ENCODE results near the gene SLC39A10.
"Not testable (repeated sequence)": the region's sequence is repeated elsewhere in the genome, so short reads cannot be mapped to it uniquely, and the experiment has no call there.

Gene SLC39A10

GRCh38 chr2:195674491-195675221, 17.6 kb downstream of the SLC39A10 start:
- Mint-ChIP-seq H3K9me3 (no peaks in the 10 kb centered on the region), H3K27ac (no peak overlapping the region), H3K36me3 (ENCODE audit: low read depth) (peaks cover 15% of the 10 kb centered on the region), H3K27me3 (no peaks in the 10 kb centered on the region), H3K4me1 (ENCODE audit: low read depth) (peaks cover 29% of the 10 kb centered on the region), H3K4me3 (no peak overlapping the region)

- peaks cover 6% of the 10 kb centered on the region for H3K9me3 Mint-ChIP-seq
- H3K4me3 Mint-ChIP-seq, result no peak overlapping the region
- peaks cover 37% of the 10 kb centered on the region for H3K4me1 Mint-ChIP-seq (ENCODE audit: low read depth)
- no peak overlapping the region for H3K27ac Mint-ChIP-seq
- no peaks in the 10 kb centered on the region for H3K27me3 Mint-ChIP-seq
- H3K36me3 Mint-ChIP-seq (ENCODE audit: low read depth), result peaks cover 27% of the 10 kb centered on the region
Measured at GRCh38 chr2:195675783-195676427, 18.9 kb downstream of the SLC39A10 start.

GRCh38 chr2:195677290-195677689, 20.3 kb downstream of the SLC39A10 start:
- Mint-ChIP-seq H3K27ac (no peak overlapping the region), H3K27me3 (no peaks in the 10 kb centered on the region), H3K4me1 (ENCODE audit: low read depth) (peaks cover 40% of the 10 kb centered on the region), H3K36me3 (ENCODE audit: low read depth) (peaks cover 29% of the 10 kb centered on the region), H3K9me3 (peaks cover 7% of the 10 kb centered on the region), H3K4me3 (no peak overlapping the region)

GRCh38 chr2:195677884-195678283, 20.9 kb downstream of the SLC39A10 start:
- Mint-ChIP-seq H3K4me1 (ENCODE audit: low read depth) (peaks cover 40% of the 10 kb centered on the region), H3K27me3 (no peaks in the 10 kb centered on the region), H3K4me3 (no peak overlapping the region), H3K27ac (no peak overlapping the region), H3K9me3 (peaks cover 7% of the 10 kb centered on the region), H3K36me3 (ENCODE audit: low read depth) (peaks cover 33% of the 10 kb centered on the region)

GRCh38 chr2:195682077-195682476, 25.1 kb downstream of the SLC39A10 start:
- Mint-ChIP-seq H3K4me1 (ENCODE audit: low read depth) (peaks cover 51% of the 10 kb centered on the region), H3K9me3 (peaks cover 7% of the 10 kb centered on the region), H3K27me3 (no peaks in the 10 kb centered on the region), H3K4me3 (no peak overlapping the region), H3K36me3 (ENCODE audit: low read depth) (peaks cover 57% of the 10 kb centered on the region), H3K27ac (no peak overlapping the region)

- peaks cover 55% of the 10 kb centered on the region for H3K36me3 Mint-ChIP-seq (ENCODE audit: low read depth)
- peaks cover 40% of the 10 kb centered on the region for H3K4me1 Mint-ChIP-seq (ENCODE audit: low read depth)
Measured at GRCh38 chr2:195683174-195683573, 26.1 kb downstream of the SLC39A10 start.

GRCh38 chr2:195686564-195686963, 29.5 kb downstream of the SLC39A10 start:
- no peak overlapping the region for H3K4me3 Mint-ChIP-seq
- no peaks in the 10 kb centered on the region for H3K27me3 Mint-ChIP-seq
- peaks cover 51% of the 10 kb centered on the region for H3K36me3 Mint-ChIP-seq (ENCODE audit: low read depth)
- H3K27ac Mint-ChIP-seq, result no peak overlapping the region
- H3K4me1 Mint-ChIP-seq (ENCODE audit: low read depth), result peaks cover 25% of the 10 kb centered on the region
- peaks cover 6% of the 10 kb centered on the region for H3K9me3 Mint-ChIP-seq

More at GRCh38 chr2:195683174-195683573, 26.1 kb downstream of the SLC39A10 start:
- Mint-ChIP-seq H3K9me3 (peaks cover 7% of the 10 kb centered on the region), H3K27me3 (no peaks in the 10 kb centered on the region), H3K27ac (no peak overlapping the region), H3K4me3 (no peak overlapping the region)

- no peak overlapping the region for H3K27ac Mint-ChIP-seq
- H3K36me3 Mint-ChIP-seq (ENCODE audit: low read depth), result peaks cover 58% of the 10 kb centered on the region
- H3K9me3 Mint-ChIP-seq, result peaks cover 9% of the 10 kb centered on the region
- H3K27me3 Mint-ChIP-seq, result no peaks in the 10 kb centered on the region
- H3K4me3 Mint-ChIP-seq, result no peak overlapping the region
- peaks cover 29% of the 10 kb centered on the region for H3K4me1 Mint-ChIP-seq (ENCODE audit: low read depth)
Measured at GRCh38 chr2:195687320-195688086, 30.5 kb downstream of the SLC39A10 start.

GRCh38 chr2:195692531-195692930, 35.5 kb downstream of the SLC39A10 start:
- peaks cover 65% of the 10 kb centered on the region for H3K36me3 Mint-ChIP-seq (ENCODE audit: low read depth)
- H3K27ac Mint-ChIP-seq, H3K27me3 Mint-ChIP-seq, H3K4me3 Mint-ChIP-seq: not testable (repeated sequence)
- peaks cover 21% of the 10 kb centered on the region for H3K9me3 Mint-ChIP-seq
- peaks cover 40% of the 10 kb centered on the region for H3K4me1 Mint-ChIP-seq (ENCODE audit: low read depth)

GRCh38 chr2:195694553-195694952, 37.5 kb downstream of the SLC39A10 start:
- Mint-ChIP-seq H3K27ac (no peak overlapping the region), H3K4me1 (ENCODE audit: low read depth) (peaks cover 49% of the 10 kb centered on the region), H3K27me3 (no peaks in the 10 kb centered on the region), H3K36me3 (ENCODE audit: low read depth) (peaks cover 80% of the 10 kb centered on the region), H3K9me3 (peaks cover 25% of the 10 kb centered on the region), H3K4me3 (no peak overlapping the region)

- Mint-ChIP-seq H3K9me3 (peaks cover 30% of the 10 kb centered on the region), H3K4me3 (no peak overlapping the region), H3K4me1 (ENCODE audit: low read depth) (peaks cover 49% of the 10 kb centered on the region), H3K36me3 (ENCODE audit: low read depth) (peaks cover 82% of the 10 kb centered on the region), H3K27me3 (no peaks in the 10 kb centered on the region), H3K27ac (no peak overlapping the region)
Measured at GRCh38 chr2:195695002-195695631, 38.1 kb downstream of the SLC39A10 start.

- peaks cover 49% of the 10 kb centered on the region for H3K4me1 Mint-ChIP-seq (ENCODE audit: low read depth)
- no peak overlapping the region for H3K27ac Mint-ChIP-seq
- no peak overlapping the region for H3K4me3 Mint-ChIP-seq
- H3K36me3 Mint-ChIP-seq (ENCODE audit: low read depth), result peaks cover 82% of the 10 kb centered on the region
- peaks cover 33% of the 10 kb centered on the region for H3K9me3 Mint-ChIP-seq
- H3K27me3 Mint-ChIP-seq, result no peaks in the 10 kb centered on the region
Measured at GRCh38 chr2:195696012-195696411, 39.0 kb downstream of the SLC39A10 start.

GRCh38 chr2:195697681-195698220, 40.7 kb downstream of the SLC39A10 start:
- Mint-ChIP-seq H3K4me1 (ENCODE audit: low read depth) (peaks cover 35% of the 10 kb centered on the region), H3K36me3 (ENCODE audit: low read depth) (peaks cover 79% of the 10 kb centered on the region), H3K27me3 (no peaks in the 10 kb centered on the region), H3K27ac (no peak overlapping the region), H3K4me3 (no peak overlapping the region), H3K9me3 (peaks cover 30% of the 10 kb centered on the region)

- Mint-ChIP-seq H3K27me3 (no peaks in the 10 kb centered on the region), H3K27ac (no peak overlapping the region), H3K4me3 (no peak overlapping the region), H3K4me1 (ENCODE audit: low read depth) (peaks cover 19% of the 10 kb centered on the region), H3K9me3 (peaks cover 18% of the 10 kb centered on the region), H3K36me3 (ENCODE audit: low read depth) (peaks cover 66% of the 10 kb centered on the region)
Measured at GRCh38 chr2:195700480-195700879, 43.5 kb downstream of the SLC39A10 start.

Data from stimulated activated naive CD8-positive, alpha-beta T cell treated with anti-CD3 and anti-CD28 coated beads, Interleukin-15, Interleukin-2, amounts not matched to agents 100 ng/mL and 50 ng/mL, for 24 hours (primary cell).